Activated CD8-positive, alpha-beta memory T cell treated with anti-CD3 and anti-CD28 coated beads for 4 hours (primary cell): ENCODE data around the gene PSMD5.
A peak's percentile ranks its signal among the peaks of the same experiment; 100 is the strongest.

ENCODE experiments used
- DNase-seq, 2 donors: peaks; one replicate each; pipeline ENCODE4 v3.0.0-alpha.2; 2020; ENCODE audit warnings: low read depth in 2 of 2

Gene PSMD5

GRCh38 chr9:120875195-120875565 lies 32.5 kb upstream of the PSMD5 start:
- no peak for DNase-seq

GRCh38 chr9:120874226-120875194 lies 31.8 kb upstream of the PSMD5 start:
- DNase-seq = no peak

- no peak for DNase-seq
Observed at GRCh38 chr9:120873512-120873911, 30.8 kb upstream of the PSMD5 start.

GRCh38 chr9:120872791-120873502 lies 30.2 kb upstream of the PSMD5 start:
- no peak for DNase-seq

- DNase-seq = no peak
Observed at GRCh38 chr9:120870206-120870605, 27.5 kb upstream of the PSMD5 start.

- DNase-seq = no peak
Observed at GRCh38 chr9:120869726-120870125, 27.0 kb upstream of the PSMD5 start.

GRCh38 chr9:120869360-120869687 lies 26.6 kb upstream of the PSMD5 start:
- DNase-seq = no peak

- DNase-seq = peak; percentile 91 to 93
Observed at GRCh38 chr9:120868676-120869359, 26.1 kb upstream of the PSMD5 start.

GRCh38 chr9:120868339-120868675 lies 25.6 kb upstream of the PSMD5 start:
- no peak for DNase-seq

- DNase-seq = no peak
Observed at GRCh38 chr9:120867676-120868338, 25.1 kb upstream of the PSMD5 start.

- DNase-seq = no peak
Observed at GRCh38 chr9:120866651-120867050, 23.9 kb upstream of the PSMD5 start.

- DNase-seq = no peak
Observed at GRCh38 chr9:120865809-120866208, 23.1 kb upstream of the PSMD5 start.

GRCh38 chr9:120865176-120865575 lies 22.5 kb upstream of the PSMD5 start:
- DNase-seq = no peak

- DNase-seq = no peak
Observed at GRCh38 chr9:120864719-120865118, 22.0 kb upstream of the PSMD5 start.

GRCh38 chr9:120863833-120864232 lies 21.1 kb upstream of the PSMD5 start:
- DNase-seq = no peak

GRCh38 chr9:120862452-120862851 lies 19.7 kb upstream of the PSMD5 start:
- no peak for DNase-seq

- DNase-seq = no peak
Observed at GRCh38 chr9:120861935-120862334, 19.2 kb upstream of the PSMD5 start.

- no peak for DNase-seq
Observed at GRCh38 chr9:120860083-120860482, 17.4 kb upstream of the PSMD5 start.

- no peak for DNase-seq
Observed at GRCh38 chr9:120859361-120859760, 16.6 kb upstream of the PSMD5 start.

- DNase-seq = no peak
Observed at GRCh38 chr9:120857902-120858301, 15.2 kb upstream of the PSMD5 start.

GRCh38 chr9:120857481-120857880 lies 14.8 kb upstream of the PSMD5 start:
- DNase-seq = no peak

GRCh38 chr9:120856700-120857099 lies 14.0 kb upstream of the PSMD5 start:
- DNase-seq = no peak
